ENCODE results near the gene UBE2V1. TPM values are rescaled to one million over a fixed set of nuclear protein-coding genes. Genes with fewer than 3 reads are reported as not detected.

Gene UBE2V1
- total and polyA plus RNA-seq, 2 of the 13 experiments (the other 11 are each of a cell fraction or from before 2014, with no cell fraction given) = 81.3 to 132 TPM

GRCh38 chr20:50153500-50154377 lies 40.8 kb upstream of the UBE2V1 start, which contains the start of gene PEDS1 (continued):
- TF ChIP-seq ZNF597 (CRISPR knock-in tag; IDR thresholded peaks at IDR 0.05) (no peak), ZNF614 (CRISPR knock-in tag; IDR thresholded peaks at IDR 0.05; ENCODE audit: borderline replicate concordance) (peak; percentile 85), ZBTB33 (CRISPR knock-in tag; IDR thresholded peaks at IDR 0.05) (peak; percentile 45; the same call in 1 of the 2 replicates), ZNF484 (CRISPR knock-in tag; IDR thresholded peaks at IDR 0.05; ENCODE audit: borderline replicate concordance, low read depth) (0 out of 2 replicates have a peak, but pooled peaks have one; percentile 28), ZFX (CRISPR knock-in tag; IDR thresholded peaks at IDR 0.05; ENCODE audit: low read depth) (peak; percentile 96), FOXA3 (CRISPR knock-in tag; IDR thresholded peaks at IDR 0.05) (peak; percentile 53; the same call in 1 of the 2 replicates), SP2 (CRISPR knock-in tag; IDR thresholded peaks at IDR 0.05) (peak; percentile 86), KAT2B (IDR thresholded peaks at IDR 0.05; ENCODE audit: borderline replicate concordance, low read depth, low read length) (no peak), MLLT10 (CRISPR knock-in tag; IDR thresholded peaks at IDR 0.05) (no peak), ZNF281 (CRISPR knock-in tag; IDR thresholded peaks at IDR 0.05; ENCODE audit: borderline replicate concordance) (no peak; the same call in 1 of the 2 replicates), ZNF788 (CRISPR knock-in tag; IDR thresholded peaks at IDR 0.05; ENCODE audit: borderline replicate concordance) (peak; percentile 95)
- TF ChIP-seq, protein P1, sequence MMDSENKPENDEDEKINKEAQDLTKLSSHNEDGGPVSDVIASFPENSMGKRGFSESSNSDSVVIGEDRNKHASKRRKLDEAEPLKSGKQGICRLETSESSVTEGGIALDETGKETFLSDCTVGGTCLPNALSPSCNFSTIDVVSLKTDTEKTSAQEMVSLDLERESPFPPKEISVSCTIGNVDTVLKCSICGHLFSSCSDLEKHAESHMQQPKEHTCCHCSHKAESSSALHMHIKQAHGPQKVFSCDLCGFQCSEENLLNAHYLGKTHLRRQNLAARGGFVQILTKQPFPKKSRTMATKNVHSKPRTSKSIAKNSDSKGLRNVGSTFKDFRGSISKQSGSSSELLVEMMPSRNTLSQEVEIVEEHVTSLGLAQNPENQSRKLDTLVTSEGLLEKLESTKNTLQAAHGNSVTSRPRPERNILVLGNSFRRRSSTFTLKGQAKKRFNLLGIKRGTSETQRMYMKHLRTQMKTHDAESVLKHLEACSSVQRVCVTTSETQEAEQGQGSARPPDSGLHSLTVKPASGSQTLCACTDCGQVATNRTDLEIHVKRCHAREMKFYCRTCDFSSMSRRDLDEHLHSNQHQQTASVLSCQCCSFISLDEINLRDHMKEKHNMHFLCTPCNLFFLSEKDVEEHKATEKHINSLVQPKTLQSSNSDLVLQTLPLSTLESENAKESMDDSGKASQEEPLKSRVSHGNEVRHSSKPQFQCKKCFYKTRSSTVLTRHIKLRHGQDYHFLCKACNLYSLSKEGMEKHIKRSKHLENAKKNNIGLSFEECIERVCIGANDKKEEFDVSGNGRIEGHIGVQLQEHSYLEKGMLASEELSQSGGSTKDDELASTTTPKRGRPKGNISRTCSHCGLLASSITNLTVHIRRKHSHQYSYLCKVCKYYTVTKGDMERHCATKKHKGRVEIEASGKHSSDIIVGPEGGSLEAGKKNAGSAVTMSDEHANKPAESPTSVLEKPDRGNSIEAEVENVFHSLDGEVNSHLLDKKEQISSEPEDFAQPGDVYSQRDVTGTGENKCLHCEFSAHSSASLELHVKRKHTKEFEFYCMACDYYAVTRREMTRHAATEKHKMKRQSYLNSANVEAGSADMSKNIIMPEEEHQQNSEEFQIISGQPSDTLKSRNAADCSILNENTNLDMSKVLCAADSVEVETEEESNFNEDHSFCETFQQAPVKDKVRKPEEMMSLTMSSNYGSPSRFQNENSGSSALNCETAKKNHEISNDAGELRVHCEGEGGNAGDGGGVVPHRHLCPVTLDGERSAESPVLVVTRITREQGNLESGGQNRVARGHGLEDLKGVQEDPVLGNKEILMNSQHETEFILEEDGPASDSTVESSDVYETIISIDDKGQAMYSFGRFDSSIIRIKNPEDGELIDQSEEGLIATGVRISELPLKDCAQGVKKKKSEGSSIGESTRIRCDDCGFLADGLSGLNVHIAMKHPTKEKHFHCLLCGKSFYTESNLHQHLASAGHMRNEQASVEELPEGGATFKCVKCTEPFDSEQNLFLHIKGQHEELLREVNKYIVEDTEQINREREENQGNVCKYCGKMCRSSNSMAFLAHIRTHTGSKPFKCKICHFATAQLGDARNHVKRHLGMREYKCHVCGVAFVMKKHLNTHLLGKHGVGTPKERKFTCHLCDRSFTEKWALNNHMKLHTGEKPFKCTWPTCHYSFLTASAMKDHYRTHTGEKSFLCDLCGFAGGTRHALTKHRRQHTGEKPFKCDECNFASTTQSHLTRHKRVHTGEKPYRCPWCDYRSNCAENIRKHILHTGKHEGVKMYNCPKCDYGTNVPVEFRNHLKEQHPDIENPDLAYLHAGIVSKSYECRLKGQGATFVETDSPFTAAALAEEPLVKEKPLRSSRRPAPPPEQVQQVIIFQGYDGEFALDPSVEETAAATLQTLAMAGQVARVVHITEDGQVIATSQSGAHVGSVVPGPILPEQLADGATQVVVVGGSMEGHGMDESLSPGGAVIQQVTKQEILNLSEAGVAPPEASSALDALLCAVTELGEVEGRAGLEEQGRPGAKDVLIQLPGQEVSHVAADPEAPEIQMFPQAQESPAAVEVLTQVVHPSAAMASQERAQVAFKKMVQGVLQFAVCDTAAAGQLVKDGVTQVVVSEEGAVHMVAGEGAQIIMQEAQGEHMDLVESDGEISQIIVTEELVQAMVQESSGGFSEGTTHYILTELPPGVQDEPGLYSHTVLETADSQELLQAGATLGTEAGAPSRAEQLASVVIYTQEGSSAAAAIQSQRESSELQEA (CRISPR knock-in tag; IDR thresholded peaks at IDR 0.05; ENCODE audit: not compliant biosample characterization) = peak; percentile 36
